Fibroblast of pulmonary artery (primary cell): ENCODE data around the gene TIE1.

Experiments
- DNase-seq: peaks from one replicate; pipeline ENCODE4 v3.0.0-alpha.2; 2010; ENCODE audit warnings: low read depth
- H3K4me3 ChIP-seq: replicated peaks from 2 replicates; pipeline ENCODE4 v1.5.1; 2011; ENCODE audit warnings: low read depth, mild to moderate bottlenecking, control low read depth, low read length, moderate library complexity
- TF ChIP-seq, protein P1 (sequence below): IDR thresholded peaks from 2 replicates; pipeline ENCODE4 v1.5.1; 2011; ENCODE audit warnings: mild to moderate bottlenecking, control low read depth, low read length, inconsistent platforms; ENCODE audit errors: missing control alignments

The TIE1 gene

DNA sequence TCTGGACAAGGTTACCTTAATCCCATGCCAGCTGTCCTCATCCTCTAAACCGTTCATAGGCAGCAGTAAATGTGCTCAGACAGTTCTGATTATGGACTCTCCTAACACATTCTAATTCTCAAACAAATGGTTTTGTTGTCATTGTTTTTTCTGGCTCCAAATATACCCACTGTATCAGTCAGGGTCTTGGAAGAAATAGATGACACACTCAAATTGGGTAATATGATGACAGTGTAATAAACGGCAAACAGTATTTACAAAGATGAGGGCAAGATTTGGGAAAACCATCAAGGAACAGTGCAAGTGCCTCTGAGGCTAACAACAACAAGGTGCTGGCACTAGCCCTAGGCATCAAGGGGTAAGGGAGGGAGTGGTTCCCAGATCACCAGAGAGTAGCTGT is 53.7 kb downstream of the TIE1 start:
- no peak overlapping the region for H3K4me3 ChIP-seq
- TF ChIP-seq, protein P1, sequence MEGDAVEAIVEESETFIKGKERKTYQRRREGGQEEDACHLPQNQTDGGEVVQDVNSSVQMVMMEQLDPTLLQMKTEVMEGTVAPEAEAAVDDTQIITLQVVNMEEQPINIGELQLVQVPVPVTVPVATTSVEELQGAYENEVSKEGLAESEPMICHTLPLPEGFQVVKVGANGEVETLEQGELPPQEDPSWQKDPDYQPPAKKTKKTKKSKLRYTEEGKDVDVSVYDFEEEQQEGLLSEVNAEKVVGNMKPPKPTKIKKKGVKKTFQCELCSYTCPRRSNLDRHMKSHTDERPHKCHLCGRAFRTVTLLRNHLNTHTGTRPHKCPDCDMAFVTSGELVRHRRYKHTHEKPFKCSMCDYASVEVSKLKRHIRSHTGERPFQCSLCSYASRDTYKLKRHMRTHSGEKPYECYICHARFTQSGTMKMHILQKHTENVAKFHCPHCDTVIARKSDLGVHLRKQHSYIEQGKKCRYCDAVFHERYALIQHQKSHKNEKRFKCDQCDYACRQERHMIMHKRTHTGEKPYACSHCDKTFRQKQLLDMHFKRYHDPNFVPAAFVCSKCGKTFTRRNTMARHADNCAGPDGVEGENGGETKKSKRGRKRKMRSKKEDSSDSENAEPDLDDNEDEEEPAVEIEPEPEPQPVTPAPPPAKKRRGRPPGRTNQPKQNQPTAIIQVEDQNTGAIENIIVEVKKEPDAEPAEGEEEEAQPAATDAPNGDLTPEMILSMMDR: no peak
- DNase-seq: no peak

DNA sequence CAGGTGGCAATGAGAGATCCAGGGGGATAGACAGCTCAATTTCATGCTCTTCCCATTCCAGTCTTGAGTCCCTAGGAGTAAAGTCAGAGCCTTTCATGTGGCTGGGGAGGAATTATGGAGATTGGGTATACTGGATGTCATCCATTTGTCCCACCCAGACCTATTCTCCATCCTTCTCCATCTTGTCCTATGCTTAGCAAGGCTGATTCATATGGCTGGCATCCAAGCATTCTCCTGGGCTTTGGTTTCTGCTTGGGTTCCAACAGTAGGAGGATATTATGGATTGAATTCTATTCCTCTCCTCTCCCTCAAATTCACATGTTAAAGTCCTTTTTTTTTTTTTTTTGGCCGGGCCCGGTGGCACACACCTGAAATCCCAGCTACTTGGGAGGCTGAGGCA is 54.2 kb downstream of the TIE1 start:
- TF ChIP-seq, protein P1: no peak
- DNase-seq: no peak
- H3K4me3 ChIP-seq: no peak overlapping the region

DNA sequence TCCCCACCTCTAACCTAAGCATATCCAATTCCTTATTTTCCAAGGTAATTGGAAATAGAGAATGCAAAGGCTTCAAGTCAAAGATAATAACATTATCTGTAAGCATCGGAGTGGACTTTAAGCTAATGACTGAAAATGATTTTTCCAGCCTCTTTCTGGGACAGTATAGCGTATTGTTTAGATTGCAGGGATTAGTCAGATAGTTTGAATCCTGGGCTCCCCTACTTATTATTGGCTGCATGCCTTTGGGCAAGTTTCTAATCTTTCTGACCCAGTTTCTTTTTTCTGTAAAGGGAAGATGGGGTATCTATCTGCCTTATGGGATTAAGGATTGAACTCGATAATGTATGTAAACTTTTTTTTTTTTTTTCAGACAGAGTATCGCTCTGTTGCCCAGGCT is 56.5 kb downstream of the TIE1 start:
- TF ChIP-seq, protein P1: no peak
- no peak overlapping the region for H3K4me3 ChIP-seq
- no peak for DNase-seq

DNA sequence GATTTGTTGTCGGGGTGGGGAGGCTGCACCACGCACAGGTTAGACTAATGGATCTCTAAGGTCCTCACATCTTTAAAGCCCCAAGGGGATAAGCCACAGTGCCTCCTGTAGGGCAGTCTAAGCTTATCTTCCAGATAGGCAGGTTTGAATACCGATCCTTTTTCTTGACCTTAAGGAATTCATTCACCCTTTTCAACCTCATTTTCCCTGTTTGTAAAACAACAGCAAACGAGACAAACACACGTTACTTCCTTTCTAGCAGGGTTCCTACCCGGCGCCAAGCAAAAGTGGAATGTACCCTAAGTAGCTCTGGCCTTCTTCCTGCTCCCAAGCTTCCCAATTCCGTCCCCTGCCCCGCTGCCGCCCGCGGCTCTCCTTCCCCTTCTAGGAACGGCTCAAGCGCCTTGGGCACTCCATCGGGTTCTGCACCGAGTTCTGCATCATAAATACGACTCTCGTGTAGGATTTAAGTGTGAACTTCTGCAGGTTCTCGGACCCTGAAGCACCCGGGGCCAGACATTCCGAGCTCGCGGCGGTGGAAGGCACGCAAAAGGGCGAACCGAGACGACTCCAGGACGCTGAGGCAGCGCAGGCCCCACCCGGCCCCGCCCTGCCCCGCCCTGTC is 57.5 kb downstream of the TIE1 start:
- DNase-seq: peak; percentile 49
- peak overlapping the region; percentile 61 for H3K4me3 ChIP-seq
- TF ChIP-seq, protein P1: peak; percentile 44

DNA sequence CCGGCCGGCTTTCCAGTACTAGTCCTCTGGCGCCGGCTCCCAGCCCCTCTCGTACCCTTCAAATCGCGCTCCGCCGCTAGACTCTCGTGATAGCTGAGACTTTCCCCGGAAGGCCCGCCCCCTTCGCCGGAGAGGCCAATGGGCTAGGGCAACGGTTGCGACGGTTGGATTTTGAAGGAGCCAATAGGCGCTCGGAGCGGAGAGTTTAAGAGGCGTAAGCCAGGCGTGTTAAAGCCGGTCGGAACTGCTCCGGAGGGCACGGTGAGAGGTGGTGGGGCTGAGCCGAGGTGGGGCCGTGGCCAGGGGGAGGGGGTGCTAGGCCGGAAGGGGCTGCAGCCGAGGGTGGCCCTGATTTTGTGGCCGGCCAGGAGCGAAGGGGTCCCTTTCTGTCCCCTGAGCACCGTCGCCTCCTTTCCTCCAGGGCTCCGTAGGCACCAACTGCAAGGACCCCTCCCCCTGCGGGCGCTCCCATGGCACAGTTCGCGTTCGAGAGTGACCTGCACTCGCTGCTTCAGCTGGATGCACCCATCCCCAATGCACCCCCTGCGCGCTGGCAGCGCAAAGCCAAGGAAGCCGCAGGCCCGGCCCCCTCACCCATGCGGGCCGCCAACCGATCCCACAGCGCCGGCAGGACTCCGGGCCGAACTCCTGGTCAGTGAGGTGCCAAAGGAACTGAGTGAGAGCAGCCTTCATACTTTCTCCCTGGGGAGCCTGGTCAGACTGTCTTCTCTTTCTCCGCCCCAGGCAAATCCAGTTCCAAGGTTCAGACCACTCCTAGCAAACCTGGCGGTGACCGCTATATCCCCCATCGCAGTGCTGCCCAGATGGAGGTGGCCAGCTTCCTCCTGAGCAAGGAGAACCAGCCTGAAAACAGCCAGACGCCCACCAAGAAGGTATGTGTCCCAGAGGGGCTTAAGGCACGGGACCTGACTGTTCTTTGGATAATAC is 58.2 kb downstream of the TIE1 start, which contains the start of gene CDC20:
Gene CDC20 (plus strand): TSS at position 236 of the 948 bp plus-strand sequence. CDS start 235 bp downstream, at position 471.
- peak; percentile 94 for DNase-seq
- TF ChIP-seq, protein P1: no peak
- peak within 1 kb of the TSS; percentile 61 for H3K4me3 ChIP-seq

DNA sequence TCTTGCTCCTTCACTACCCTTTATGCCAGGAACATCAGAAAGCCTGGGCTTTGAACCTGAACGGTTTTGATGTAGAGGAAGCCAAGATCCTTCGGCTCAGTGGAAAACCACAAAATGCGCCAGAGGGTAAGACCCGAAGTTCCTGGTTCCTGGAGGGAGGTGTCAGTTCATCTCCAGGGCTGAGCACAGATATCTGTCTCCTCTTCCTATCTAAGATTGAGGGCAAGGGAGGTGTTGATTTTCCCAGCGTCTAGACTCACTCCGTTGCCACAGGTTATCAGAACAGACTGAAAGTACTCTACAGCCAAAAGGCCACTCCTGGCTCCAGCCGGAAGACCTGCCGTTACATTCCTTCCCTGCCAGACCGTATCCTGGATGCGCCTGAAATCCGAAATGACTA is 58.9 kb downstream of the TIE1 start:
- TF ChIP-seq, protein P1: no peak
- DNase-seq: no peak
- H3K4me3 ChIP-seq: peak overlapping the region; percentile 61
